ENCODE measurements around the gene PTH.

The PTH gene

GRCh38 chr11:13446444-13446843 is 49.4 kb downstream of the PTH start:
- DNase-seq = no peak

GRCh38 chr11:13445588-13445987 is 50.2 kb downstream of the PTH start:
- no peak for DNase-seq

All from midbrain (tissue), 1 donor.